HG02840 (cell line): ENCODE results near the gene HS2ST1.

Source experiments
- ATAC-seq: cut with Tn5 transposase; IDR thresholded peaks from one replicate; pipeline ENCODE4 v1.9.1; 2021; ENCODE audit warnings: mild to moderate bottlenecking, moderate library complexity, moderate number of reproducible peaks; ENCODE audit not compliant: unreplicated experiment, low FRiP score

The HS2ST1 gene

DNA sequence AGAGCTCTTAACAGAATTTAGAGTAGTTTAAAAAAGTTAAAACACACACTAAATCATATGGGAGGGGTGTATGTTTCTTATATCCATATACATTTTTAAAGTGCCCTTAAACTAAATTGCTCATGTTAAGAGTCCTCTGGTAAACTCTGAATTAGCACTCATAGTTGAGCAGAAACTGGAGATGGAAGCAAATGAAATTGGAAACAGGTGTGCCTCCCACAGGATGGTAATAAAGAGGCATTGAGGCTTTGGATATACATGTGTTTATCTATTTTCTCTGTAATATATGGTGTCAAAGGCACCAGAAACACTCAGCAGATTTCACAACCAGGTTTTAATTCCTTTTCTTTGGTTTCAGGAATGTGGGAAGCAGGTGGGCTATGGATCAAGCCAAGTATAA, 188.6 kb downstream of the HS2ST1 start:
- ATAC-seq: no peak

DNA sequence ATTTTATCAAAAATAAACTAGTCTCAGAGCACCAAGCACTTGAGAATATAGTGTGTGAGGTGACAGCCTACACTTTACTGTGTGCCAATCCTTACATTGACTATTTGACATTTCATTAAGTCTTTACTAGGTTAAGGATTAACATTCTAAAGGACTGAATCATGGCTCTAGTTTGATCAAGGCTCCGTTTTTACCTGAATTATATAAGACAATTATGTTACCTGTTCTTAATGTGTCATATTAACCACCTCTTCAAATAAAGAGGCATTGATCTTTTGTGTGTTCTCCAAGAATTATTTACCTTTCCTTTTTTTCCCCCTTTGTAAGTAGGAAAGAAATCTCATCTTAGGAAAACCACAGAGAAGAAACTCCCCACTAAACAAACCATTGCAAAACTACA, 189.7 kb downstream of the HS2ST1 start:
- ATAC-seq: no peak

DNA sequence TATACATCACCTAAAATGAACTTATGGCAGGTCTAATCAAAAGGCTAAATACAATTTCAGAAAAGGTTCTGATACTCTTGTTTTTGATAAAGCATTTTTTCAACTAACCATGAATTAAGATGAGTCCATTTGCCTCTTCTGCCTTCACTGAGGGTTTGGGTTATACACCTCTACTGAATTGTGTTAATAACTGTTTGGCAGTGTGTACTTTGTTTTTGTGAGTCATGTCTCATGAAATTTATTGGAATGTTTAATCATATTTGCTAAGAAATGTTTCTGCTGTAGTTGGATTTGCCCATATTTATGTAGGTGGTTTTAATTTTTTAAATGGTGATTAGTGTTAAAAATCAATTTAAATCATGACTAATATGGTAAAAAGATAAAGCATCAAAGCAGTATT, 190.5 kb downstream of the HS2ST1 start:
- ATAC-seq: no peak

DNA sequence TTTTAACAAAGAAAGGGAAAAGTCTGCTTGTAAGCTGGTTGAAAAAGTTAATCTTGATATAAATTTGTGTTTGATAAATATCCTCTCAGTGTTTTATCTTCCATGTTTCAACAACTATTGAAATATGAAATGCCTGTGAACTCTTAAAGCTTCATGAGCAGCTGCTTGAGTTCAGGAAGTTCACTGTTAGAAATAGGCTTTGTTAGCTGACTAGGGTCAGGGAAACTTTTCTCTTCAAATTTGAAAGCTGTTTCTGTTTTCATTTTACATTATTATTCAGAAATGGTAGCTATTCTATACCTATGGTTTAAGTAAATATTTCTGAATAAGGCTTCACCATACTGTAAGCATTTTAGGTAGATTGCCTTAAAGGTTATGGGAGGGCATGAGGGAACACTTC, 191.7 kb downstream of the HS2ST1 start:
- no peak for ATAC-seq

DNA sequence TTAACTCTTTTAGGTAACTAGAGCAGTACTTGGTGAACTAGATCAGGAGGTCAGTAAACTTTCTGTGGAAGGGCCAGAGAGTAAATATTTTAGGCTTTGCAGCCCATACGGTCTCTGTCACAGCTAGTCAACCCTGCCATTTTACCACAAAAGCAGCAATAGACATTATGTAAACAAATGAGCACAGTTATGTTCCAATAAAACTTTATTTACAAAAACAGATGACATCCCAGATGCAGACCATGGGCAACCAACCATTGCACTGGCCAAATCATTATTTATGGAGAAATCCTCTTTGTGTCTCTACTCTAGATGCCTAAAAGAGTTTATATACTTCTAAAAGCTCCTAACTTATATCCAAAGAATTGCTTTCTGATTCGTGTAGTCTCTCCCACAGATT, 192.4 kb downstream of the HS2ST1 start:
- ATAC-seq: no peak

DNA sequence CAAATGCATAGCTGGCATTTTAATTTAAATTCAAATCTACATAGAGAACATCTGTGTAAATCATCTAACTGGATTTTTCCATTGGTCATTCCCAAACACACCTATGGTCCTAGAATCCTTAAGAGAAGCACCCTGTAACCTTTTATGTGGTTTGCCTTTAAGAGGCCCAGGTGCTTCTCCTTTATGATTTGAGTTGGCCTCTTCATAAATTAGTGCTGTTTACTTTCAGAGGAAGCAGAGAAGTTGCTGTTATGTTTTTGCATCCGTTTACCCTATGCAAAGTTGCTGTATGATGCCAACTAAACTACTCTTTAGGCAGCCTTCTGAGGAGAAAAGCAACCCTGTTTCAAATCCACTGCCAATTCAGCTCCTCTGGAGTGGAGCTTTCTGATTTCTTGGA, 193.8 kb downstream of the HS2ST1 start:
- no peak for ATAC-seq

DNA sequence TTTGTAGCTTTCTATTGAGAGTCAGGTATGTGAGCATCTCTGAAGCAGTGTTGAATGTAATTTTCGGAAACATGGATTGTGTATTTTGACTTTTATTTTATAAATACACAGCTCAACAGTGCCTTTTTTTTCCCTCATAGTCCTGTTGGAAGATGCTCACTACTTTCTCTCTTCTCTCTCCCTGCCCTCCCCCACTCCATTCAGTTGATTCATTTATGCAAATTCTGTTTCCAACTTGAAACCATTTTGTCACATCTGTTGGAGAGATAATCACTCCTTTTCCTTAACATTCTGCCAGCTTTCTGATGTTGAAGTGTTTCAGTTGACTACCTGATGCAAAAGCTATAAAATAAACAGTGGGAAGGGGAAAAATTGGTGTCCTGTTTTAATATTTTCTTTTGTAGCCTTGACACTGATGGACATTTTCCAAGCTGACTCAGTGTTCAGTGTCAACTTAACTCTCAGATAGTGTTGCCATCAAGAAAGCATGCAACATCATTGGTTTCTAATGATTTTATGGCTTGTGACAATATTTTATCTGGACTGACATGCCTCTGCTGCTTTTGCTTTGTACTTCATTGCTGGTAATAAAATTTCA, 194.5 kb downstream of the HS2ST1 start:
- ATAC-seq: no peak

DNA sequence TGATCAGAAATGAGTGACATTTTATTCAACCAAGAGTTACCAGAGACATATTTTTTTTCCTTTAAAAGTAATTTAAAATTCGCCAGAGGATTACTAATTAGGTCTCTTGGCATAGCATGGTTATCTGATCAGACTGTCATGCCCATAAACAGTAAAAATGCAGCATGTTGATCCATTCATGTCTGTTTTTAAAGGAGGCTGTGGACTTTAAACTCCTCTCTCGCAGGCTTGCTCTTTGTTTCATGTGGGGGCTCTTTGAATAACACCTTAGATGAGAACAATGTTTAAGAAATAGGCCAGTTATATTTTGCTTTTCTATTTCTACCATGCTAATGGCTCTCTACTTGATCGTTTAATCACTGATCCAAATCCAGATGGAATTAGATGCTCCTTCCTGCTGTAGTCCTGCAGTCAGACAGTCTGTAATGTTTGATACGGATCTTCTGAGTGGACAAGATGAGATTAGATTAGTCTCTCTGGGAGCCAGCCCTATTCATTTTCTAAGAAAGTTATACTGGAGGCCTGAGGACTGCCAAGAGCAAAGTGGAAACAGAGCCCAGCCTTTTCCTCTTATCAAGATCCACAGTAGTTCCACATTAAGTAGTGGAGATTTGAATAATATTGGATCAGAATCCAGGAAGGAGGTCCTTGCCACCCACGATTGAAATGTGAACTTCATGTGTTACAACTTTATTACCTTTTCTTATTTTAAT, 197.4 kb downstream of the HS2ST1 start:
- no peak for ATAC-seq

DNA sequence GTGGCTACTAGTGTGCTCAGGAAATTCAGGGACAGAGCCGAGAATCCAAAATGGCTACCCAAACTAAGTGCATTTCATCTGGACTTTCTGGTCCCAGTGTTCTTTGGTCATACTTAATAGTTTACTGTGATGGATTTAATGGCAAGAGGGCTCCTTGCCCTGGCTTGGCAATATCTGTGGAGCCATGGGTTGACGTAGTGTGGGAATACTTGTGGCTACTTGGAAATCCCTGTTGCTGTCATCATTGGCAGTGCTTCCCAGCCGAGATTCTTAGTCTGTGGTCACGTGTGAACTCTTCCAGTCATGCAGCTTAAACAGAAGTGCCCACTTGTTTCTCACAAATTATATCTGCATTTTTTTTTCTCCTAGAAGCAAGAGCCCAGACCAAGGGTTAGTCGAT, 198.9 kb downstream of the HS2ST1 start:
- ATAC-seq: no peak

DNA sequence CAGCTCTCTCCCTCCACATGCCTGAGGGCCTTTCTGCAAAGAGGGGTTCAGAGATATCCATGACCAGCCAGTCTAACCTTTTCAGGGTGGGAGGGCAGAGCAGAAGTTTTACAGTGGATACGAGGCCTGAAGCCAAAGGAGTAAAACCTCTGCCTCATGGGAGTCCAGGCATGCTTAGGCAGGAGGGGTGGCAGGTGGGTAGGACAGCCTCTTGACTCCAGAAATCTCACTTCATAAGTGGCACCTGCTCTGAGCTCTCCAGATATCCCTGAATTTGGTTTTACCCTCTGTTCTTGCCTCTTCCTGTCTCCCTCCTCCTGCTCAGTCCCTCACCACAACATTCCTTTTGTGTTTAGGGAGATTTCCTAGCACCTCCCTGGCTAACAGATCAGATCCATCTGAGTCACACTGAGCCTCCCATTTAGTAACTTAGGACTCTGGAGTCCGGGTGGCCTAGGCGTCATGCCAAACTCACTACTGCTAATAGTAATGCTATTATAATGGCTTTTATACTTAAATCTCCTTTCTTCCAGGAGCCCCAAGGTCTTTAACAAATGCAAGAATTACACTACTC, 201.0 kb downstream of the HS2ST1 start:
- no peak for ATAC-seq

DNA sequence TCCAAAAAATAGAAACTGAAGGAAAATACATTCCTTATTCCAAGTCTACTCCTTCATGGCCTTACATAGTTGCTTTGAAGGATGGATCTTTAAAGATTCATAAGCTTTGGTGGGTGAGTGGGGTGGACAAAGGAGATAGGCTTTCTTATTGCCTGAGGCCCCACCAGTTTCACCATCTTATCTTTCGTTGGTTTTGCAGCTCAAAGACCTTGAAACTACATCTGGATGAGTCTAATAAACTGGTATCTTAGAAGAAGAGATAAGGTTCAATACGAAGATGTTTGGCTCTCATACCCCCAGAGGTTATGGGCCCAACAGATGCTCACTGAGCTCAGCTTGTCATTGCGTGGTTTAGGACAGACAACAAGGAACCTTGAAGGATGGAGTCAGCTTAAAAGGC, 201.5 kb downstream of the HS2ST1 start:
- no peak for ATAC-seq

DNA sequence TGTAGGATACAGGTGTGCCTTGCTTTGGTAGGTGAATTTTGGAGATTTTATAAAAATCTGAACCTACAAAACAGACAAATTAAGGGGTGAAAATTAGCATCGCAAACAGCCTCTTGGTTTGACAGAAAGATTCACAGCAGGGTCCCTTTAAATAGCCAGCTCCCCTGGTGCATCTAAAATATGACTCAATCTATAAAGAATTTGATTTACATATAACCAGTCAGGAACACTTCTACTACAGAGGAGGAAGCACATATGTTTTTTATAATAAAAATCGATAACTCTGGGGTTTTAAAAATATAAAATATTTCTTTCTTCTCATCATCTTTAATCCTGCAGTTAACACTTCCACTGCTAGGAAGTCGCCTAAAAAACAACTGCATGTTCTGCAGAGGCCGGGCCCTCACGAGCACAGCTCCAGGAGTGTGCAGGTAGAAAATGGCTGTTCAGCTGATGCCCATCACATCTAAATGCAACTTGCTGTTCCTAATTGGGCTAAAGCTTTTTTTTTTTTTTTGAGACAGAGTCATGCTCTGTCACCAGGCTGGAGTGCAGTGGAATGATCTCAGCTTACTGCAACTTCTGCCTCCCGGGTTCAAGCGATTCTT, 203.4 kb downstream of the HS2ST1 start:
- ATAC-seq: no peak

DNA sequence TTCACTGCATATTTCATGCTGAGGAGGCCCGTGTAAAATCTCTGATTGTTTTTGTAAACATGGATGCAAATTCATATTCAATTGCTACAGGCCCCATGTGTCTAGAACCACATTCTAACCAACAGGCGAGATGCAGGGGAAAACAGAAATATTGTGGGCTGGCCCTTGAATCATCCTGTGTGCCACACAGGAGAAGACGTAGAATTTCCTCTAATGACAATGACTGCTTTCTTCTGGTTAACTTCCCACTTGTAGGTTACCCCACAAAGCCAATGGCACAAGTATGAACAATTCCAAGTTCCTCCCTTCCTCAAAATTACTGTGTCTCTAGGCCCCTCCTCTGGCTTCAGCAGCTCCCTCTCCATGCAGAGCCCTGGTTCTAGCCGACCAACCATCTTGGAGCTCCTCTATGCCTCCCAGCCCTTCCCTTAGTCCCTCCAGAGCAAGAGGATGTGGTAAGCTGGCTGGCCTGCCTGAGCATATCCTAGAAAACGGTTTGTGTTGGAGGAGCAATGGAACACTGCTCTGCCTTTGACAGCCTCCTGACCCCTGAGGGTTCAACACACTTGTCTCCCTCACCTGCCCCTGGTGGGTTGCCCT, 205.2 kb downstream of the HS2ST1 start:
- no peak for ATAC-seq

DNA sequence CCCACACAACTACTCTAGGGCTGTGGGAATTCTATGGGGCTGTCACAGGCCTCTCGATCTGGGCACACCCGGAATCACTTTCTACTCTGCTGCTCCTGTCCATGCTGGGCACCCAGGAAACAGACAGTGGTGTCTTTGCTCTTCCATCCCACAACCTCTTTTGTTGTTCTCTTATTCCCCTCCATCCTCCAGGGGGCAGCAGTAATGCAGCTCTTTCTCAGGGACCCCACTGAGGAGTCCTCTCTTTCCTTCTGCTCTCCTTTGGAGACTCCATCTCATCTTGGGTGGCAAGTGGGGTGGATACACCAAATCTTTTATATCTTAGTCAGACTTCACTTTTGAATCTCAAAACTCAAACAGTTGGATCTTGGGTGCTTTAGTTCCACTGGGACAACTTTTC, 206.3 kb downstream of the HS2ST1 start:
- no peak for ATAC-seq

DNA sequence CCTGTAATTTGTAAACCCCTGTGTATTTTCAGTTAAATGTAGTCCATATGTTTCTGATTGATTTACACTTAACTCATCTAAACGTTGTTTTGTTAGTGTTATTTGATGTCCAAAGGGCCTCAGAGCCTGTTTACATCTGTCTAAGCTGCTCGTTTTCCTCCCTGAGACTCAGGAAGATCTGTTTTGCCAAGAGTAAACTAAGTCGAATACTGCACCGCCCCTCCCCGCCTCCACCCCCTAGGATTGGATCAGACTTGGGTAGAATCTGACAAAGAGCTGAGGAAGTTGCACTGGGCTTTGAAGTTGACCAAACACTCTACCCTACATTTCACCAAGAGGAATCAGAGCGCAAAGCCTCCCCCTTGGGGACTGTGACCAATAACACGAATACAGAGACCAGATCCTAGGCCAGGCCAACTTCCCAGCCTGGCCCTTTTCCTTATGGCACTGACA, 207.3 kb downstream of the HS2ST1 start:
- ATAC-seq: no peak

DNA sequence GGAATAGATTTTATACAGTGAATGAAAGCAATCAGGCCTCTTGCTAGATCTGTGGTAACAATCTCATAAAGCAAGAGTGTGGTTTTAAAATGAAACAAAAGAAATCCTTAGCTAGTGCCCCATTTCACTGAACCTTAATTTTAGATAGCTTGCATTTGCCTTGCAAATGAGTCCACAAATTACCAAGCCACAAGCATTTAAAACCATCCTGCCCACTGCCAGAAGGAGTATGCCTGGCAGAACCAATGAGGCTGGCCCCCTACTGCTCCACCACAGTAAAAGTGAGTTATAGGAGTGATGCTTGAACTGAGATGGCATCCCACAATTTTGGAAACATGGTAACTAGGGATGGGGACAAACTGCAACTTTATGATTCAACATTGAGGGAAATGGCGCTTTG, 207.8 kb downstream of the HS2ST1 start:
- ATAC-seq: no peak

DNA sequence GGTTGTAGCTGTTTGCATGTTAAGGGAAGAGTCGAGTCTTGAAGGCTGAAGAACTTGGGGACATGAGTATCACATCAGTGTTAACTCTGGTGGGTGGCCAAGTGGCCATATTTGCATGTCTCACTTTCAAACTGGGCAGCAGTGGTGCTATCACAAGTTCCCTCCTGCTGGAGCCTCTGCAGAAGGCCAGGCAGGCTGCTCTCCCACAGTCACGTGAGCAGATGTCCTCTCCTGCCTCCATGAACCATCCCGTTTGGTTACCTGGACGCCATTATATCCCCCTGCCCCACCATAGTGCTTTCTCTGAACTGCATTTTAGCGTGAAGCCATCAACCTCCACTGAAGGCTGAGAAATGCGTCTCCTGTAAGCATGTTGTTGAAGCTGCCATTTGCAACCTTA, 209.2 kb downstream of the HS2ST1 start:
- ATAC-seq: no peak

DNA sequence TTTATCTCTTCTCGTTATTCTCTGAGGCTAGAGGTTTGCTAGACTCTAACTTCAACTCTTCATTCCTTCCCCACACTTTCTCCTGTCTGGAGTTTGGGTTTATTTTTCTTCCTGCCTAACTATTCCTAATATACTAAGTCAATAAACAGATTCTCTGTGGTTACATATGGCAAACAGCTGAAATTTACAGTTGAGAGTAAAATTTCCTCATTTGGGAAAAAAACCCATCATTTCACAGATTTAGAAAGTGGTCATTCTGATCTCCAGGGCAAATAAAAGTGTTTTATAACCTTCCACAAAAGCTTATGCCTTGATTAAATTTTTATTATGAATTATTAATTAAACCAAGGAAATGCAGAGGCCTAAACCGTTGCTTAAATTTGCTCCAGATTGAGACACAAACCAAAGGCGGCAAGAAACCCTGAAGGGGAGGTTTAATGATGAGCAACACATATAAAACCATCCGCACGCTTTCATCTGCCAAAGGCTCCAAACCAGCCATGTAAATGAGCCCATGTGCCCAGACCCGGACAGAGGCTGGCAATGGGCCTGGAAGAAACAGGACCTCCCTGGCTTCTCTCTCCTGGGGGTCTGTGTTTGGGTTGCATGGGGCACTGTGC, 212.6 kb downstream of the HS2ST1 start:
- ATAC-seq: no peak

DNA sequence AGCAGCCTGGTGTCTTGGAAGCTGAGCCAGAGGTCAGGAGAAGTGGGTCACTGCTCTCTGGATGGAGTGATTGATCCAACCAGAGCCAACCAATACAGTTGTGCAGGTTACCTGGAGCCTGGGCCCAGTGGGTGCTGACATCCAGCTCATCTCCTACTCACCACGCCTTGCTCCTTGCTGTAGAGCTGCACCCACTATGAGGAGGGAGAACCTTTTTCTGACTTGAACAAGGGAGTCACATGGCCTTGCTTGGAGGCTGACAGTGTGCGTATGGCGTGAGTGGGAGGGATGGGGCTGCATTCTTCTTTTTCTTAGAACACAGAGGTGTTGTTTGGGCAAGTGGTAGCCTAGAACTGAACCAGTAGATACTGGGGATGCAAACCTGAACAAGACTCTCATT, 213.1 kb downstream of the HS2ST1 start:
- ATAC-seq: no peak

DNA sequence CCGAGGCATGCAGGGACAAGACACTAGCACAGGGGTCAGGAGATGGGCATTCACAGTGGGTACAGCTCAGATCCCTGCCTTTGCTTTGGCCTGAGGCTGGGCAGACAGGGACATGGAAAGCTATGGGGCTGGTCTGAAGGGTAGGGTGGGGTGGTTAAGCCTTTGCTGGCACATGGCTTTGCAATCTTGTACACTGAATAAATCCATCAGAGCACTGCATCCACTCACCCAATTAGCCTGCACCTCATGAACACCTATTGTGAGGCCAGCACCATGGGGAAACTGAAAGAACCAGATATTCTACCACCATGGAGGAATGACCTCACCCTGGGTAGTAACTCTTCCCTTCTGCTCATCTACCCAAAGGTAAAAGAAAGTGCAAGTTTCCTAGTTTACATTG, 214.6 kb downstream of the HS2ST1 start:
- ATAC-seq: no peak

DNA sequence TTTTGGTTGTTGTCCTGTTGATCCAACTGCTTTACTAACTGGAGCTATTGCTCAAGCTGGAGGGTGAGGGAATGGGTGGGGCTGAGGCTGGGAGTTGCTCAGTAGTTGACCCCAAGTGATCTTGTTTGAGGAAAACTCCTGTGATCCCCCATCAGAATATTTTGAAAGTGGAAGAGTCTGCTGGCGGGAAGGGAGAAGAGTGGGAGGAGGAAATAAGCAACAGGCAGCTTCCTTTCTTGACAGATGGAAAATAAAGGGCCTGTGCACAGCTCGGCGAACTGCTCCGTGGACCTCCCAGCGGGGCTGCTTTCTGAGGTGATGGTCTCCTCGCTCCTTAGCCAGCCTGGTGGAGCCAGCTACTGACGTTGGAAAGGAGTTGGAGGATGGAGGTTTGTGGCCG, 215.2 kb downstream of the HS2ST1 start:
- no peak for ATAC-seq
